Femur (tissue), 1 donor: Measurements from ENCODE around the gene SCCPDH.

ENCODE experiments used
- DNase-seq: peaks from one replicate; pipeline ENCODE4 v3.0.0-alpha.2; 2017

Gene SCCPDH

GRCh38 chr1:246786606-246787238 lies 62.5 kb downstream of the SCCPDH start:
- no peak for DNase-seq

GRCh38 chr1:246787781-246788513 lies 63.7 kb downstream of the SCCPDH start:
- DNase-seq = no peak

GRCh38 chr1:246788895-246789338 lies 64.7 kb downstream of the SCCPDH start:
- no peak for DNase-seq

- DNase-seq = no peak
Observed at GRCh38 chr1:246789454-246790339, 65.5 kb downstream of the SCCPDH start.

- DNase-seq = no peak
Observed at GRCh38 chr1:246790364-246790763, 66.2 kb downstream of the SCCPDH start.

- DNase-seq = no peak
Observed at GRCh38 chr1:246790833-246791232, 66.6 kb downstream of the SCCPDH start.

GRCh38 chr1:246791303-246791918 lies 67.2 kb downstream of the SCCPDH start:
- no peak for DNase-seq

- no peak for DNase-seq
Observed at GRCh38 chr1:246792603-246793002, 68.4 kb downstream of the SCCPDH start.

GRCh38 chr1:246793356-246793896 lies 69.2 kb downstream of the SCCPDH start:
- DNase-seq = no peak

GRCh38 chr1:246794048-246794827 lies 70.0 kb downstream of the SCCPDH start:
- DNase-seq = no peak

GRCh38 chr1:246794828-246795671 lies 70.8 kb downstream of the SCCPDH start:
- DNase-seq = no peak

GRCh38 chr1:246795906-246796694 lies 71.9 kb downstream of the SCCPDH start:
- no peak for DNase-seq

GRCh38 chr1:246797157-246797556 lies 72.9 kb downstream of the SCCPDH start:
- DNase-seq = no peak

GRCh38 chr1:246797597-246797996 lies 73.4 kb downstream of the SCCPDH start:
- DNase-seq = no peak

- no peak for DNase-seq
Observed at GRCh38 chr1:246798107-246798506, 73.9 kb downstream of the SCCPDH start.

- DNase-seq = no peak
Observed at GRCh38 chr1:246798606-246799496, 74.6 kb downstream of the SCCPDH start.

GRCh38 chr1:246800356-246800755 lies 76.1 kb downstream of the SCCPDH start:
- no peak for DNase-seq

- DNase-seq = no peak
Observed at GRCh38 chr1:246800756-246801155, 76.5 kb downstream of the SCCPDH start.
